H1 (cell line): ENCODE results near the gene LSM10. TPM values are rescaled to one million over a fixed set of nuclear protein-coding genes. Genes with fewer than 3 reads are reported as not detected.

Experiments used
- CTCF ChIA-PET: fragments of 300-600 bp; sonication (Branson Sonifier 250); formaldehyde crosslinking; loops from one replicate; lab custom pipeline; 2021; ENCODE audit not compliant: partially characterized antibody; lab: Charles Lee
- POLR2A ChIA-PET: fragments of 300-600 bp; sonication (Branson Sonifier 250); formaldehyde crosslinking; loops from one replicate; lab custom pipeline; 2021; ENCODE audit warnings: inconsistent platforms; ENCODE audit not compliant: partially characterized antibody; lab: Charles Lee
- DNase-seq, 2 experiments: peaks; one replicate each; pipeline versions ENCODE4 v3.0.0 to v3.0.0-alpha.2; 2010 to 2022; ENCODE audit warnings: low spot score in 2 of 2, low read depth in 1 of 2, mixed read lengths in 1 of 2
- FAIRE-seq: peaks from 2 replicates; lab custom pipeline; 2011; peaks lifted over from hg19 to GRCh38; lab: Jason Lieb, UNC
- H2AFZ ChIP-seq: 2 replicates; pipeline ENCODE4 v1.8.1; 2012; ENCODE audit warnings: low read length, inconsistent platforms
- H2AK5ac ChIP-seq: 2 replicates; pipeline ENCODE4 v1.6.1; 2013; ENCODE audit warnings: low read depth, low read length
- H2BK120ac ChIP-seq: replicated peaks from 2 replicates; pipeline ENCODE3; 2013; ENCODE audit warnings: low read depth, low read length, inconsistent platforms
- H2BK12ac ChIP-seq: 2 replicates; pipeline ENCODE4 v1.6.1; 2013; ENCODE audit warnings: low read depth, low read length
- H2BK15ac ChIP-seq: 2 replicates; pipeline ENCODE4 v1.6.1; 2013; ENCODE audit warnings: low read length
- H2BK20ac ChIP-seq: 2 replicates; pipeline ENCODE4 v1.6.1; 2013; ENCODE audit warnings: low read length
- H2BK5ac ChIP-seq: 2 replicates; pipeline ENCODE4 v1.6.1; 2013; ENCODE audit warnings: low read depth, low read length
- H3K14ac ChIP-seq: 2 replicates; pipeline ENCODE4 v1.6.1; 2013; ENCODE audit warnings: inconsistent platforms; ENCODE audit not compliant: insufficient read length
- H3K18ac ChIP-seq: 2 replicates; pipeline ENCODE4 v1.6.1; 2013; ENCODE audit warnings: low read length; ENCODE audit errors: extremely low read depth
- H3K23ac ChIP-seq: 2 replicates; pipeline ENCODE4 v1.6.1; 2013; ENCODE audit warnings: inconsistent platforms; ENCODE audit not compliant: insufficient read length
- H3K23me2 ChIP-seq: 2 replicates; pipeline ENCODE4 v1.6.1; 2013; ENCODE audit warnings: low read depth, low read length
- H3K27ac ChIP-seq: 2 replicates; pipeline ENCODE4 v1.6.1; 2011; ENCODE audit warnings: low read depth, low read length, inconsistent platforms
- H3K27me3 ChIP-seq, 4 experiments: replicated peaks in 1 of 4; 1 replicate in 1 of 4; 2 replicates in 3 of 4; pipeline versions ENCODE4 v1.6.1 to v1.8.1; 2011 to 2013; ENCODE audit warnings: low read length in 3 of 4, mild to moderate bottlenecking in 3 of 4, inconsistent platforms in 2 of 4, mixed read lengths in 2 of 4, moderate library complexity in 1 of 4; ENCODE audit not compliant: control insufficient read depth in 3 of 4, insufficient read depth in 3 of 4; ENCODE audit errors: extremely low read depth in 1 of 4
- H3K36me3 ChIP-seq, 4 experiments: 2 replicates each; pipeline versions ENCODE4 v1.6.1 to v1.8.1; 2011 to 2013; ENCODE audit warnings: mild to moderate bottlenecking in 4 of 4, low read length in 3 of 4, moderate library complexity in 2 of 4, control low read depth in 1 of 4, inconsistent platforms in 1 of 4; ENCODE audit not compliant: insufficient read depth in 4 of 4, control insufficient read depth in 2 of 4
- H3K4ac ChIP-seq: replicated peaks from 2 replicates; pipeline ENCODE3; 2013; ENCODE audit warnings: low read length, low read depth, mixed read lengths, inconsistent platforms; ENCODE audit not compliant: insufficient read length
- H3K4me1 ChIP-seq, 4 experiments: replicated peaks in 1 of 4; 1 replicate in 1 of 4; 2 replicates in 3 of 4; pipeline versions ENCODE4 v1.6.1 to v1.8.1; 2011 to 2013; ENCODE audit warnings: low read length in 3 of 4, inconsistent platforms in 2 of 4, mixed read lengths in 1 of 4; ENCODE audit not compliant: insufficient read depth in 4 of 4, control insufficient read depth in 3 of 4
- H3K4me2 ChIP-seq, 2 experiments: 2 replicates each; pipeline versions ENCODE4 v1.6.1 to v1.8.1; 2011 to 2013; ENCODE audit warnings: low read depth in 2 of 2, low read length in 2 of 2, control low read depth in 1 of 2, inconsistent platforms in 1 of 2, mild to moderate bottlenecking in 1 of 2; ENCODE audit not compliant: insufficient read depth in 1 of 2
- H3K4me3 ChIP-seq, 4 experiments: fragments of 200-600, 300-600 bp in 1 of 4; sonication (generic), shearing (Covaris generic), sonication (Bioruptor Twin) in 1 of 4; 2 replicates each; pipeline versions ENCODE4 v1.5.1 to v1.8.1; 2011 to 2016; ENCODE audit warnings: low read length in 4 of 4, low read depth in 3 of 4, control low read depth in 2 of 4, inconsistent platforms in 2 of 4, mild to moderate bottlenecking in 2 of 4, mixed read lengths in 1 of 4, moderate library complexity in 1 of 4; ENCODE audit not compliant: insufficient read depth in 2 of 4; ENCODE audit errors: extremely low read depth in 1 of 4
- H3K56ac ChIP-seq: replicated peaks from 2 replicates; pipeline ENCODE3; 2013; ENCODE audit warnings: low read depth, mild to moderate bottlenecking, mixed read lengths, low read length, inconsistent platforms; ENCODE audit not compliant: insufficient read length
- H3K79me1 ChIP-seq: 2 replicates; pipeline ENCODE4 v1.6.1; 2013; ENCODE audit warnings: low read depth, low read length, control low read depth
- H3K79me2 ChIP-seq, 2 experiments: 2 replicates each; pipeline versions ENCODE4 v1.6.1 to v1.8.1; 2012 to 2013; ENCODE audit warnings: low read length in 2 of 2, mild to moderate bottlenecking in 2 of 2, inconsistent platforms in 1 of 2; ENCODE audit not compliant: insufficient read depth in 2 of 2, control insufficient read depth in 1 of 2
- H3K9ac ChIP-seq, 4 experiments: replicated peaks in 1 of 4; 1 replicate in 1 of 4; 2 replicates in 3 of 4; pipeline versions ENCODE4 v1.6.1 to v1.8.1; 2011 to 2013; ENCODE audit warnings: low read depth in 3 of 4, low read length in 3 of 4, control low read depth in 2 of 4, mild to moderate bottlenecking in 2 of 4, moderate library complexity in 2 of 4, inconsistent platforms in 1 of 4; ENCODE audit errors: extremely low read depth in 1 of 4
- H3K9me3 ChIP-seq, 2 experiments: 2 replicates each; pipeline versions ENCODE4 v1.6.1 to v1.8.1; 2012 to 2013; ENCODE audit warnings: mild to moderate bottlenecking in 2 of 2, moderate library complexity in 2 of 2, control low read depth in 1 of 2, inconsistent platforms in 1 of 2, low read depth in 1 of 2, low read length in 1 of 2, mixed read lengths in 1 of 2; ENCODE audit not compliant: insufficient read depth in 2 of 2
- H4K20me1 ChIP-seq, 2 experiments: replicated peaks in 1 of 2; 2 replicates each; pipeline versions ENCODE3 to v1.8.1; 2011 to 2013; ENCODE audit warnings: inconsistent platforms in 2 of 2, low read length in 2 of 2, mild to moderate bottlenecking in 1 of 2; ENCODE audit not compliant: insufficient read depth in 2 of 2, control insufficient read depth in 1 of 2
- H4K5ac ChIP-seq: 2 replicates; pipeline ENCODE4 v1.6.1; 2013; ENCODE audit warnings: low read length, low read depth, mixed read lengths, inconsistent platforms; ENCODE audit not compliant: insufficient read length
- H4K8ac ChIP-seq: 2 replicates; pipeline ENCODE4 v1.8.0; 2013; ENCODE audit warnings: mild to moderate bottlenecking, moderate library complexity, low read length, inconsistent platforms; ENCODE audit not compliant: insufficient read depth; ENCODE audit errors: extremely low read depth
- H4K91ac ChIP-seq: replicated peaks from 2 replicates; pipeline ENCODE3; 2013; ENCODE audit warnings: low read length, mixed read lengths, inconsistent platforms; ENCODE audit not compliant: insufficient read length
- CHD2 ChIP-seq: IDR thresholded peaks from 2 replicates; pipeline ENCODE4 v1.6.1; 2012; ENCODE audit warnings: low read length, improper control_type of control experiment
- KDM5A ChIP-seq: fragments of 200-600 bp; IDR thresholded peaks from 2 replicates; pipeline ENCODE4 v1.7.1; 2012; ENCODE audit warnings: mild to moderate bottlenecking, low read length, inconsistent platforms, mixed read lengths
- RNF2 ChIP-seq: fragments of 200-900, 300-1000 bp; sonication (generic); IDR thresholded peaks from 2 replicates; pipeline ENCODE4 v1.7.1; 2016; ENCODE audit warnings: borderline replicate concordance, low read depth, mild to moderate bottlenecking, antibody characterized with exemption, low read length; ENCODE audit not compliant: poor library complexity, severe bottlenecking; ENCODE audit errors: missing control alignments
- SP1 ChIP-seq: IDR thresholded peaks from 2 replicates; pipeline ENCODE4 v1.6.1; 2011; ENCODE audit warnings: low read depth, low read length
- WGBS, 2 experiments: shearing (Covaris generic) in 1 of 2; methylation state at CpG; one replicate each; pipeline versions ENCODE4 v1.1.6 to v1.1.7; 2013 to 2015; ENCODE audit warnings: low lambda C conversion rate in 2 of 2, mixed read lengths in 2 of 2, inconsistent platforms in 1 of 2, low coverage in 1 of 2, missing lambda C conversion rate in 1 of 2; ENCODE audit not compliant: insufficient replicate concordance in 2 of 2, insufficient coverage in 1 of 2, insufficient read length in 1 of 2; ENCODE audit errors: extremely low coverage in 1 of 2, missing lambda C conversion rate in 1 of 2; 5-methylcytosine and 5-hydroxymethylcytosine counted together
- polyA plus RNA-seq, 7 experiments: library from polyadenylated mRNA; depleted of rRNA in 3 of 7; stranded (reverse) in 5 of 7; unstranded in 2 of 7; fragments of >200 nt in 5 of 7; fragments of 200-250 nt in 2 of 7; gene quantifications; 1 replicate in 5 of 7; 2 replicates in 1 of 7; 4 replicates in 1 of 7; pipeline versions ENCODE4 v1.2.1 to v1.2.3, GENCODE V29; 2011 to 2013; ENCODE audit warnings: missing spikeins in 2 of 7, mixed read lengths in 2 of 7
- total RNA-seq: library from RNA; stranded (reverse); fragmentation: NEBNext Ultra II Directional; extraction: Animal tissue kit (Norgen Biotek cat#: 25700); gene quantifications from 2 replicates; pipeline ENCODE4 v1.2.1, GENCODE V29; 2021

The LSM10 gene
- total and polyA plus RNA-seq, 2 of the 8 experiments (the other 6 are each of a cell fraction or from before 2014, with no cell fraction given): 59.5 to 140 TPM

DNA sequence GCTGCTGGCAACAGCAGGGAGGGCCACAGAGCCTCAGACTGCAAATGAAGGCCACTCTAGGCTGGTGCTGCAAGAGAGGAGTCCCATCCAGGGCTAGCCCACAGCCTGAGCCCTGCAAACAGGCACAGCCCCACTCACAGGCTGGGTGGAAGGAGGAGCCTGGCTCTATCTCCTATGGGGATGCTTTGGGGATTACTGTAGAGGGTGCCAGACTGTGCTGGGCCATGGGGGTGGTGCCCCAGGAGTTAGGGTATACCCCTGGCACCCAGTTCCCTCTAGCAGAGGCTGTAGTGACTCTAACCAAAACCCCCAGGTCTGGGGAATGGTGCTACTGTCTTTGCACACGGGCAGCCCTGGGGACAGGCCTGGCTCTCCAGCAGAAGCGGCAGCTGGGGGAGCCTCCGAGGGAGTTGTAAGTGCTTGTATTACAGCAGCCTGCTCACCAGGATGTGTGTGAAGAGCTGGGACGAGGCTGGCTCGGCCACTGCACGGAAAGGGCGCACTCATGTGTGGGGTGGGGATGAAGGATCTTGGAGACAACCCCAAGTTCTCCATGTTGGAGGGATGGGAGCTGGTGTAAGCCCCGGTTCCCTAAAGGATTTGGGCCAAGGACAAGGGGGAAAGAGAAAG is 50.9 kb downstream of the LSM10 start:
- no peak overlapping the region; the same call in 1 of the 2 replicates for H2BK5ac ChIP-seq
- H3K9ac ChIP-seq: no peak overlapping the region; a peak in 1 of 7 replicates
- H4K5ac ChIP-seq: no peak overlapping the region
- DNase-seq: no peak
- no peak overlapping the region for H3K27ac ChIP-seq
- H4K8ac ChIP-seq: no peak overlapping the region
- no peak overlapping the region for H3K56ac ChIP-seq
- H3K23me2 ChIP-seq: no peaks in the 10 kb centered on the region
- no peak overlapping the region for H3K4me3 ChIP-seq
- 95% methylated on average over 8 of the region's 8 CpGs; no CpG with 5 or more reads in 1 of the 2 experiments for WGBS, 2 experiments
- H3K23ac ChIP-seq: no peak overlapping the region
- H3K4ac ChIP-seq: no peak overlapping the region
- peaks cover 3 to 23% (median 7%) of the 10 kb centered on the region in 4 experiments; a peak in 5 of 8 replicates for H3K36me3 ChIP-seq
- H2BK15ac ChIP-seq: no peak overlapping the region
- no peak overlapping the region for H2AK5ac ChIP-seq
- H3K79me1 ChIP-seq: no peaks in the 10 kb centered on the region
- H4K91ac ChIP-seq: no peak overlapping the region
- ChIA-PET POLR2A (interaction anchor here (3.1 kb wide), 1 partner anchor 40 kb away, joined by 10 read pairs; no protein-coding TSS in a partner anchor), CTCF (interaction anchor here (0.6 to 10.0 kb wide), 4 partner anchors 8 to 132 kb away, joined by 3 to 150 read pairs (median 5); no protein-coding TSS in a partner anchor)
- H3K4me2 ChIP-seq: no peak overlapping the region
- no peaks in the 10 kb centered on the region for H3K27me3 ChIP-seq
- H2BK120ac ChIP-seq: no peak overlapping the region
- H4K20me1 ChIP-seq: peaks cover 1 to 3% of the 10 kb centered on the region in 2 experiments
- H3K4me1 ChIP-seq: no peaks in the 10 kb centered on the region
- no peak overlapping the region for H2AFZ ChIP-seq
- no peak overlapping the region for H3K14ac ChIP-seq
- H2BK12ac ChIP-seq: no peak overlapping the region
- H2BK20ac ChIP-seq: no peak overlapping the region
- TF ChIP-seq KDM5A: no peak
- no peak for TF ChIP-seq CHD2
- no peak for TF ChIP-seq RNF2
- TF ChIP-seq SP1: no peak
- no peaks in the 10 kb centered on the region for H3K79me2 ChIP-seq
- FAIRE-seq: no peak
- H3K9me3 ChIP-seq: no peaks in the 10 kb centered on the region
- no peak overlapping the region for H3K18ac ChIP-seq
